ENCODE results near the gene PGPEP1. TPM values are rescaled to one million over a fixed set of nuclear protein-coding genes. Genes with fewer than 3 reads are reported as not detected.

Gene PGPEP1
- total and polyA plus RNA-seq, 3 donors from 2014 or later, result 10.8 to 16.2 (median 12.4) TPM

DNA sequence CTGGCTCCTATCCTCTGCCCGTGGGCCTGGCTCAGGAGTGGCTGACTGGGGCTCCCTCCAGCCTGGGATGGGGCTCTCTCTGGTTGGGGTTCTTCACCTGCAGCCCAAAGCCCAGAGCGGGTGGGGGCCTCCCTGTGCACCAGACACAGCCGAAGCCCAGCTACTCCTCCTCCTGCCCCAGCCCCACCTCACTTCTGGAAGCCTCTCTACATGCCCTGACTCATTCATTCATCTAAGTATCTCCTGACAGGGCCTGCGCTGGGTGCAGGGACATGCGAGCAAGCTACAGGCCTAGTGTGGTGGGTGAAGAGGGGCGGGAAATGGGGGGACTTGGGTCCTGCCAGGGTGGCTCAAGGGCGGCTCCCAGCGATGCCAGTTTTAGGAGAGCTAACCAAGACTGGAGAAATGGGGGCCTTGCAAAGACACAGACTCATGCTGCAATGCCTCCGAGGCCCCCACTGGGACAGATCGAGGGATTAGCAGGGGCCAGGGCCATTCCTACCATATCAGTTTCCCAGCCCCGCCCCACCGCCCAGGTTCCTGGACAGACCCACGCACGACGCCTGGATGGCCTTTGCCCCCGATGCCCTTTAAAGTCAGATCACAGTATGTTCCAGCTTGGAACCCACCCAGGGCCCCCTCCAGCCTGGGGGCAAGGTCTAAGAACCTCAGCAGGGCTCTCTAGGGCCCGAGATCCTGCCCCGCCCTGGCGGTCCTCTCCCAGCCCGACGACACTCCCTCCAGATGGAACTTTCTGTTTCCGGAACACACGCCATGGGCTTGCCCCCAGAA is 30.1 kb upstream of the PGPEP1 start:
- no peak for DNase-seq
- Histone ChIP-seq H3K4me3 (no peak overlapping the region), H3K4me1 (peaks cover 22% of the 10 kb centered on the region), H3K36me3 (ENCODE audit: low read depth, missing control alignments) (no peaks in the 10 kb centered on the region), H3K27me3 (no peaks in the 10 kb centered on the region), H3K27ac (no peak overlapping the region), H3K9me3 (no peaks in the 10 kb centered on the region)
- 82 to 88% methylated on average over 13 to 23 of the region's 23 CpGs for WGBS, 2 donors
- intact Hi-C loops (cut with DNase I; ENCODE audit: low total_unique reads), result no loop called here
- TF ChIP-seq POLR2A (IDR thresholded peaks at IDR 0.05) (no peak), CTCF (IDR thresholded peaks at IDR 0.05) (no peak)

GRCh38 chr19:18310966-18311365 is 29.4 kb upstream of the PGPEP1 start:
- 88 to 89% methylated on average over 8 to 13 of the region's 13 CpGs for WGBS, 2 donors
- Histone ChIP-seq H3K9me3 (no peaks in the 10 kb centered on the region), H3K36me3 (ENCODE audit: low read depth, missing control alignments) (no peaks in the 10 kb centered on the region), H3K4me1 (peaks cover 16% of the 10 kb centered on the region), H3K4me3 (no peak overlapping the region), H3K27me3 (no peaks in the 10 kb centered on the region), H3K27ac (no peak overlapping the region)
- no peak for DNase-seq
- intact Hi-C loops (cut with DNase I; ENCODE audit: low total_unique reads), result no loop called here
- TF ChIP-seq POLR2A (IDR thresholded peaks at IDR 0.05), result no peak
- TF ChIP-seq CTCF (IDR thresholded peaks at IDR 0.05), result no peak

DNA sequence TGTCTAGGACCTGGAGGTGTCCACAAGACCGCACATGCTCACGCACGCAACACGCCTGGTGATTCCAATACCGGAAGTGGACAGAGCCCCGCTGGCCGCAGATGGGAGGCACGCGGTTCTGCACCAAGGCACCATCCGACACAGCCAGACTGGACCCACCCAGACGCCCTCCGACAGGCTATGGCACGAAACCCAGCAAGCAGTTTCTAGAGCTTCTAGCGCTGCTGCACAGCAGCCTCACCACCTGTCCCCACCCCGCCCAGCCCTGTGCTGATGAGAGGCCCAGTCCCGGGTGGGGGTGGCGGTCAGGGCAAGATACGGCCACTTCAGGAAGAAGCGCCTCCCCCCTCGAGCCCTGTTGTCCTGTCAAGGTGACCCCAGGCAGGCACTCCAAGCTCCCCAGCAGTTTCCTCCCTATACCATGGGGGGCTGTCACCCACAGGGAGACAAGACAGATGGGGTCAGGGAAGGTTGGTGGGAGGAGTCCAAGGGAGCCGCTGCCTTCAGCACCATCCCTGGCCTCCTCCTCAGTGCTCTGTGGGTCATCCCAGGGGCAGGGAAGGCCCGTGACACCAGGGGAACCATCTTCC is 28.8 kb upstream of the PGPEP1 start:
- DNase-seq, result no peak
- TF ChIP-seq CTCF (IDR thresholded peaks at IDR 0.05) (no peak), POLR2A (IDR thresholded peaks at IDR 0.05) (no peak)
- intact Hi-C loops (cut with DNase I; ENCODE audit: low total_unique reads), result no loop called here
- no peak overlapping the region for H3K27ac ChIP-seq
- H3K27me3 ChIP-seq, result no peaks in the 10 kb centered on the region
- H3K9me3 ChIP-seq, result no peaks in the 10 kb centered on the region
- WGBS, 2 donors, result 82 to 94% methylated on average over 6 to 20 of the region's 22 CpGs
- H3K4me1 ChIP-seq, result peaks cover 11% of the 10 kb centered on the region
- H3K36me3 ChIP-seq (ENCODE audit: low read depth, missing control alignments), result no peaks in the 10 kb centered on the region
- no peak overlapping the region for H3K4me3 ChIP-seq

GRCh38 chr19:18312092-18312534 is 28.3 kb upstream of the PGPEP1 start:
- H3K4me1 ChIP-seq, result peaks cover 9% of the 10 kb centered on the region
- no peak for DNase-seq
- TF ChIP-seq POLR2A (IDR thresholded peaks at IDR 0.05) (no peak), CTCF (IDR thresholded peaks at IDR 0.05) (no peak)
- H3K27ac ChIP-seq, result no peak overlapping the region
- H3K36me3 ChIP-seq (ENCODE audit: low read depth, missing control alignments), result no peaks in the 10 kb centered on the region
- no peak overlapping the region for H3K4me3 ChIP-seq
- H3K9me3 ChIP-seq, result no peaks in the 10 kb centered on the region
- no peaks in the 10 kb centered on the region for H3K27me3 ChIP-seq
- 68 to 85% methylated on average over 3 to 11 of the region's 11 CpGs for WGBS, 2 donors
- intact Hi-C loops (cut with DNase I; ENCODE audit: low total_unique reads), result no loop called here

Data from testis (tissue), 3 donors.